ENCODE measurements around the gene CMTR1. TPM values are rescaled to one million over a fixed set of nuclear protein-coding genes. Genes with fewer than 3 reads are reported as not detected.
A peak's percentile ranks its signal among the peaks of the same experiment; 100 is the strongest.

Gene CMTR1
- total and polyA plus RNA-seq, 2 of the 13 experiments (the other 11 are each of a cell fraction or from before 2014, with no cell fraction given): 19.7 to 55.2 TPM

DNA sequence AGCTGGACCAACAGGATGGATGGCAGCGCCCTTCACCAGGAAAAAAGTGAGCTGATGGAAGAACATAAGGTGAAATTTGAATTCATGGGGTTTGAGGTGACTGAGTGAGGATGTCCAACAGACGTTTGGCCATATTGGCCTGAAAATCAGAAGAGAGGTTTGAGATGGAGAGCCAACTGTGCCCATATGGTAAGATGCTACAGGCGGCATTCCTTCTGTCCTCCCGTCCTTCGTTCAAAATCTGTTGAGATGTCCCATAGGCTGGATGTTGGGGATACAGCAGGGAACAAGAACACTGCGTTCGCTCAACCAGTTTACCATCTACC is 468 bp upstream of the CMTR1 start:
- Histone ChIP-seq H3K4me3 (replicated peaks in 1 of 3; ENCODE audit: insufficient read depth in 1 of 3, low read depth in 2 of 3, low read length in 3 of 3) (peak overlapping the region; percentile 87 to 98 (median 90)), H3K4me1 (ENCODE audit: insufficient read depth, low read length) (peaks cover 23% of the 10 kb centered on the region), H3K27me3 (ENCODE audit: control insufficient read depth in 1 of 2, insufficient read depth in 2 of 2, low read length in 2 of 2) (no peaks in the 10 kb centered on the region; a peak in 1 of 5 replicates), H3K36me3 (replicated peaks in 1 of 2; ENCODE audit: control insufficient read depth in 1 of 2, insufficient read depth in 2 of 2, low read length in 2 of 2) (peaks cover 6 to 17% of the 10 kb centered on the region in 2 experiments), H3K4me2 (ENCODE audit: low read depth, low read length) (peak overlapping the region; percentile 99), H3K79me2 (ENCODE audit: insufficient read depth, low read length) (peaks cover 22% of the 10 kb centered on the region), H3K9ac (ENCODE audit: insufficient read depth, low read depth, low read length) (peak overlapping the region; percentile 86), H4K20me1 (ENCODE audit: insufficient read depth, low read length) (no peaks in the 10 kb centered on the region), H3K9me3 (ENCODE audit: low read length) (no peaks in the 10 kb centered on the region), H3K27ac (ENCODE audit: extremely low read length, insufficient read depth, low read length) (peak overlapping the region; percentile 67), H2AFZ (ENCODE audit: low read length) (peak overlapping the region; percentile 100)
- no peak for DNase-seq (ENCODE audit: low spot score)
- 18% methylated on average over 7 of the region's 7 CpGs for WGBS (ENCODE audit: low lambda C conversion rate)
- in situ Hi-C loops (cut with HindIII; ENCODE audit: extremely low pct_ligation_motif_present, low pct_unique_long_range_greater_than_20kb) (no loop called here), intact Hi-C loops (cut with micrococcal nuclease; ENCODE audit: unreplicated experiment) (loop anchor here (2.0 to 5.0 kb wide), 2 partner anchors 64 to 105 kb away; no protein-coding TSS in a partner anchor)
- peak; percentile 7 for ATAC-seq
- FAIRE-seq: no peak
- CTCF ChIA-PET (ENCODE audit: low intra/inter-chr PET ratio, low total read pairs): no interaction called here
- POLR2A ChIA-PET: interaction anchor here (0.6 to 1.3 kb wide), 5 partner anchors 14 to 67 kb away, joined by 3 to 4 read pairs (median 3); partner anchors contain the start of gene CCDC167
- BruUV-seq (replicated peaks): TSS peak; percentile 99
- TF ChIP-seq ZNF781 (CRISPR knock-in tag; IDR thresholded peaks at IDR 0.05; ENCODE audit: borderline replicate concordance, not compliant biosample characterization) (no peak), ZNF383 (CRISPR knock-in tag; IDR thresholded peaks at IDR 0.05; ENCODE audit: borderline replicate concordance) (0 out of 2 replicates have a peak, but pooled peaks have one; percentile 20), ZNF10 (CRISPR knock-in tag; IDR thresholded peaks at IDR 0.05; ENCODE audit: borderline replicate concordance, low read depth) (no peak), MYC (CRISPR knock-in tag; IDR thresholded peaks at IDR 0.05; ENCODE audit: borderline replicate concordance) (no peak), ADNP (CRISPR knock-in tag; IDR thresholded peaks at IDR 0.05) (no peak), FOXM1 (CRISPR knock-in tag; IDR thresholded peaks at IDR 0.05) (no peak), FOSL2 (CRISPR knock-in tag; IDR thresholded peaks at IDR 0.05) (no peak), SAFB2 (CRISPR knock-in tag; IDR thresholded peaks at IDR 0.05; ENCODE audit: borderline replicate concordance, low read depth) (no peak), HMG20B (CRISPR knock-in tag; conservative IDR thresholded peaks at IDR 0.05) (no peak), SALL1 (CRISPR knock-in tag; IDR thresholded peaks at IDR 0.05) (no peak), ELF1 (CRISPR knock-in tag; IDR thresholded peaks at IDR 0.05) (no peak), HCFC1 (IDR thresholded peaks at IDR 0.05; ENCODE audit: low read depth, low read length) (no peak), MLLT10 (CRISPR knock-in tag; IDR thresholded peaks at IDR 0.05) (no peak), ZKSCAN1 (IDR thresholded peaks at IDR 0.05; ENCODE audit: low read length) (no peak), ZNF839 (CRISPR knock-in tag; IDR thresholded peaks at IDR 0.05; ENCODE audit: borderline replicate concordance) (no peak), ZNF501 (CRISPR knock-in tag; IDR thresholded peaks at IDR 0.05) (no peak), ZNF674 (CRISPR knock-in tag; IDR thresholded peaks at IDR 0.05; ENCODE audit: low read depth) (0 out of 2 replicates have a peak, but pooled peaks have one; percentile 36), ZNF24 (IDR thresholded peaks at IDR 0.05) (no peak), SMAD3 (CRISPR knock-in tag; IDR thresholded peaks at IDR 0.05) (no peak), ZNF263 (CRISPR knock-in tag; IDR thresholded peaks at IDR 0.05) (no peak)
- TF ChIP-seq, protein P1, sequence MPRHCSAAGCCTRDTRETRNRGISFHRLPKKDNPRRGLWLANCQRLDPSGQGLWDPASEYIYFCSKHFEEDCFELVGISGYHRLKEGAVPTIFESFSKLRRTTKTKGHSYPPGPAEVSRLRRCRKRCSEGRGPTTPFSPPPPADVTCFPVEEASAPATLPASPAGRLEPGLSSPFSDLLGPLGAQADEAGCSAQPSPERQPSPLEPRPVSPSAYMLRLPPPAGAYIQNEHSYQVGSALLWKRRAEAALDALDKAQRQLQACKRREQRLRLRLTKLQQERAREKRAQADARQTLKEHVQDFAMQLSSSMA (CRISPR knock-in tag; IDR thresholded peaks at IDR 0.05): no peak
- TF ChIP-seq, protein P2, sequence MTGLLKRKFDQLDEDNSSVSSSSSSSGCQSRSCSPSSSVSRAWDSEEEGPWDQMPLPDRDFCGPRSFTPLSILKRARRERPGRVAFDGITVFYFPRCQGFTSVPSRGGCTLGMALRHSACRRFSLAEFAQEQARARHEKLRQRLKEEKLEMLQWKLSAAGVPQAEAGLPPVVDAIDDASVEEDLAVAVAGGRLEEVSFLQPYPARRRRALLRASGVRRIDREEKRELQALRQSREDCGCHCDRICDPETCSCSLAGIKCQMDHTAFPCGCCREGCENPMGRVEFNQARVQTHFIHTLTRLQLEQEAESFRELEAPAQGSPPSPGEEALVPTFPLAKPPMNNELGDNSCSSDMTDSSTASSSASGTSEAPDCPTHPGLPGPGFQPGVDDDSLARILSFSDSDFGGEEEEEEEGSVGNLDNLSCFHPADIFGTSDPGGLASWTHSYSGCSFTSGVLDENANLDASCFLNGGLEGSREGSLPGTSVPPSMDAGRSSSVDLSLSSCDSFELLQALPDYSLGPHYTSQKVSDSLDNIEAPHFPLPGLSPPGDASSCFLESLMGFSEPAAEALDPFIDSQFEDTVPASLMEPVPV (CRISPR knock-in tag; IDR thresholded peaks at IDR 0.05): no peak
- TF ChIP-seq, protein P3, sequence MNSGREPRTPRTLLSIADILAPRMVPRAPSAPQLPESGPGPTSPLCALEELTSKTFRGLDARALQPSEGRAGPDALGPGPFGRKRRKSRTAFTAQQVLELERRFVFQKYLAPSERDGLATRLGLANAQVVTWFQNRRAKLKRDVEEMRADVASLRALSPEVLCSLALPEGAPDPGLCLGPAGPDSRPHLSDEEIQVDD (CRISPR knock-in tag; IDR thresholded peaks at IDR 0.05; ENCODE audit: borderline replicate concordance): no peak
- TF ChIP-seq, protein P4, sequence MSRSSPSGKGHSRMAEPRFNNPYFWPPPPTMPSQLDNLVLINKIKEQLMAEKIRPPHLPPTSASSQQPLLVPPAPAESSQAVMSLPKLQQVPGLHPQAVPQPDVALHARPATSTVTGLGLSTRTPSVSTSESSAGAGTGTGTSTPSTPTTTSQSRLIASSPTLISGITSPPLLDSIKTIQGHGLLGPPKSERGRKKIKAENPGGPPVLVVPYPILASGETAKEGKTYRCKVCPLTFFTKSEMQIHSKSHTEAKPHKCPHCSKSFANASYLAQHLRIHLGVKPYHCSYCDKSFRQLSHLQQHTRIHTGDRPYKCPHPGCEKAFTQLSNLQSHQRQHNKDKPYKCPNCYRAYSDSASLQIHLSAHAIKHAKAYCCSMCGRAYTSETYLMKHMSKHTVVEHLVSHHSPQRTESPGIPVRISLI (CRISPR knock-in tag; IDR thresholded peaks at IDR 0.05; ENCODE audit: borderline replicate concordance): no peak

Measured in HepG2 (cell line).